GM12892 (cell line): ENCODE measurements around the gene ZNF462.
"Not testable (repeated sequence)": the region's sequence is repeated elsewhere in the genome, so short reads cannot be mapped to it uniquely, and the experiment has no call there.

Source experiments
- DNase-seq: peaks from one replicate; pipeline ENCODE4 v3.0.0; 2011; ENCODE audit not compliant: insufficient read length
- FAIRE-seq: peaks from 2 replicates; lab custom pipeline; 2011; peaks lifted over from hg19 to GRCh38; lab: Jason Lieb, UNC
- POLR2A ChIP-seq: IDR thresholded peaks from 2 replicates; pipeline ENCODE4 v1.6.1; 2011; ENCODE audit warnings: low read depth, low read length, control low read depth
- POLR2AphosphoS5 ChIP-seq: IDR thresholded peaks from 2 replicates; pipeline ENCODE4 v1.6.1; 2011; ENCODE audit warnings: low read depth, low read length, control low read depth
- TAF1 ChIP-seq: IDR thresholded peaks from 2 replicates; pipeline ENCODE4 v1.6.1; 2011; ENCODE audit warnings: low read depth, mild to moderate bottlenecking, control low read depth, low read length, borderline replicate concordance

ZNF462 gene

GRCh38 chr9:106892632-106893031 lies 29.7 kb downstream of the ZNF462 start:
- no peak for TF ChIP-seq TAF1
- TF ChIP-seq POLR2A = no peak
- no peak for TF ChIP-seq POLR2AphosphoS5
- FAIRE-seq = no peak
- no peak for DNase-seq

DNA sequence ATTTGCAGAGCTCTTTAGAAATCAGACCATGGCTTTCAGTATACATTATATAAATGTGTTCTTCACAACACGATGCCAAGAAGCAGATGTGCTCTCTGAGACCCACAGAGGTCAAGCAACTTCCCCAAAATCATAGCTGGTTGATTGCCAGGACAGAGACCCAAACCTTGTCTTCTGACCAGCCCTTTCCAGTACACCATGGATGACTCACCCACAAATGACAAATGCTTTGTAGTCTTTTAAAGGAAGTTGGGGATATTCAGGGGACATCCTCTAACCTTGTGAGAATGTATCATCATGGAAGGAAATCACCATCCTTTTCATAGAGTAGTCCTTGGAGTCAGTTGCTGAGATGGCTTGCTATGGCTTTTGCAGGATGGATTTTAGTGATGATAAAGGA lies 30.1 kb downstream of the ZNF462 start:
- TF ChIP-seq TAF1 (no peak), POLR2A (no peak), POLR2AphosphoS5 (no peak)
- DNase-seq (no peak), FAIRE-seq (no peak)

DNA sequence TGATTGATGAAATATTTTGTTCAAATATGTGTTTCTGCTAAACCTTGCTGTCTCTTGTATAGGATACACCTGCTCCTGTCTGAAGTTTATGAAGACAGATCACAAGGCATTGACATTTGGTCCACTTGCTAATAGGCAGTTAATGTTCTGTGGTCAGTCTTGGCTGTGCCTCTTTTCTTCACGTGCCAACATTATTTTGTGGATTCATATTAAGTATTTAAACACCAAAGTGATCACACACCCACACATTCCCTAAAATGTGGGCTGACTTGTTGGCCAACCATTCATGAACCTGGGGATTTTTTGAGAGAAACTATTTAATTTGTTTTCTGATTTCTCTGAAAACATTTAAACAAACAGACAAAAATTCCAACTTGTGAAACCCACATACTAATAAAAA lies 33.7 kb downstream of the ZNF462 start:
- TF ChIP-seq POLR2AphosphoS5 (no peak), POLR2A (no peak), TAF1 (no peak)
- DNase-seq = no peak
- no peak for FAIRE-seq

- no peak for FAIRE-seq
These were observed 34.3 kb downstream of the ZNF462 start for GRCh38 chr9:106897236-106897635.

GRCh38 chr9:106897751-106898150 lies 34.8 kb downstream of the ZNF462 start:
- no peak for TF ChIP-seq POLR2AphosphoS5
- FAIRE-seq = no peak
- no peak for DNase-seq

More at GRCh38 chr9:106897236-106897635, 34.3 kb downstream of the ZNF462 start:
- DNase-seq = no peak
- TF ChIP-seq TAF1 (no peak), POLR2AphosphoS5 (no peak), POLR2A (no peak)

DNA sequence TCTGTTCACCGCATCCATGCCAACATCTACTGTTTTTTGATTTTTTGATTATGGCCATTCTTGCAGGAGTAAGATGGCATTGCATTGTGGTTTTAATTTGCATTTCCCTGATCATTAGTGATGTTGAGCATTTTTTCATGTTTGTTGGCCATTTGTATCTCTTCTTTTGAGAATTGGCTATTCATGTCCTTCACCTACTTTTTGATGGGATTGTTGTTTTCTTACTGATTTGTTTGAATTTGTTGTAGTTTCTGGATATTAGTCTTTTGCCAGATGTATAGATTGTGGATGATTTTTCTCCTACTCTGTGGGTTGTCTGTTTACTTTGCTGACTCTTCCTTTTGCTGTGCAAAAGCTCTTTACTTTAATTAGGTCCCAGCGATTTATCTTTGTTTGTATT lies 37.6 kb downstream of the ZNF462 start:
- FAIRE-seq = not testable (repeated sequence)

GRCh38 chr9:106906129-106906528 lies 43.2 kb downstream of the ZNF462 start:
- TF ChIP-seq POLR2AphosphoS5 (no peak), POLR2A (no peak), TAF1 (no peak)
- DNase-seq (no peak), FAIRE-seq (no peak)

More for the DNA sequence above, 37.6 kb downstream of the ZNF462 start:
- not testable (repeated sequence) for DNase-seq

GRCh38 chr9:106911951-106912350 lies 49.0 kb downstream of the ZNF462 start:
- no peak for DNase-seq
- FAIRE-seq = no peak
- TF ChIP-seq POLR2AphosphoS5 (no peak), TAF1 (no peak), POLR2A (no peak)

- no peak for DNase-seq
- no peak for FAIRE-seq
- TF ChIP-seq POLR2A (no peak), TAF1 (no peak), POLR2AphosphoS5 (no peak)
These were observed 50.3 kb downstream of the ZNF462 start for GRCh38 chr9:106913276-106913675.

DNA sequence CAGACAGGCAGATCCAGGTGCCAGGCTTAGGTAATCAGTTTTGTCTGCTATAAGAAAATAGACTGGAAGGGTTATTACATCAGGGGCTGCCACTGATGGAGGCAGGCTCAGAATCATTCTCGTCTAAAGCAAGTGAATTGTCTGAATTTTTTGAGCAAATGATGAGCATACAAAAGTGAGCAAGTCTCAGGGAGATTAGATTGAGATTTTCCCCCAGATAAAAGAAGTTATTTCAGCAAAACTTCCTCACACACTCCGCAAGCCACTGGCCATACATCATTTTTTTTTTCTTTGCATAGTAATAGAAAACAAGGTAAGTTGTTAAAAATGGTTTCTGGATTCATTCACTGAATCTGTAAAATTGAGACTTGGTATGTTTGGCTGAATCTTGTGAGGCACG lies 52.9 kb downstream of the ZNF462 start:
- TF ChIP-seq TAF1 = no peak
- TF ChIP-seq POLR2A = no peak
- TF ChIP-seq POLR2AphosphoS5 = no peak
- FAIRE-seq = no peak

GRCh38 chr9:106916466-106917235 lies 53.7 kb downstream of the ZNF462 start:
- FAIRE-seq = no peak
- no peak for DNase-seq
- no peak for TF ChIP-seq POLR2AphosphoS5
- no peak for TF ChIP-seq POLR2A
- TF ChIP-seq TAF1 = no peak

More for the DNA sequence above, 52.9 kb downstream of the ZNF462 start:
- DNase-seq = no peak

DNA sequence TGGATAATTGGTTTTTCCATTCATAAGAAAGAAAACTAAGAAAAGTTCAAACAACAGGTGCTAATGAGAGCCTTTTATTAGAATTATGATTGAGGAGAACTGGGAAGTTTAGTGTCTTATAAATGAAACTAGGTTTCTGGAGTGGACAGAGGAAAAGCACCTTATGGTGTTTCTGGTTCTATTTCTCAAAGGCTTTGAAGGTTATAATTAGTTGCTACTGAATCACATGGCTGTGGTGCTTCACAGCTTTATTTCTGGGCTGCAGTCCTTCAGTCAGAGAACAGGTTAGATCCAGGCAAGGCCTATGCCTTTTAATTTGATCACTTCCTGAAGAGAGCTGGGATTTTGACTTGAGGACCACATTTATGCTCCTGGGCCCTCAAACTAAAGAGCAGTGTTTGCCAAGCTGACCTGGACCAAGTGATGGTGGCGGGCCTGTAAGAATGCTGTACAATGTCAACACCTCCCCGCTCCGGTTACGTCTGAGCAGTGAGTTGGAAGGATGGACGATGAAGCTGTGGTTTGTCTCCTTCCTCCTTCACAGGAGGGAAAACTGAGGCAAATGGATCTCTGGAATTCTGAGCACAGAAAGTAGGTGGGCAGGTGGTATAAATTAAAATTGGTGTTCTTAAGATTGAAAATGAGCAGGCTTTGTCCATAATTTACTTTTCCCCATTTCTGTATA lies 56.0 kb downstream of the ZNF462 start:
- TF ChIP-seq TAF1 (no peak), POLR2AphosphoS5 (no peak), POLR2A (no peak)
- FAIRE-seq = no peak
- DNase-seq = no peak

GRCh38 chr9:106920091-106920490 lies 57.1 kb downstream of the ZNF462 start:
- TF ChIP-seq POLR2A (no peak), TAF1 (no peak), POLR2AphosphoS5 (no peak)
- FAIRE-seq = no peak
- DNase-seq = no peak
